Measurements from ENCODE around the gene GFRA4. TPM values are rescaled to one million over a fixed set of nuclear protein-coding genes. Genes with fewer than 3 reads are reported as not detected.
A peak's percentile ranks its signal among the peaks of the same experiment; 100 is the strongest.

The GFRA4 gene
- total RNA-seq, 1 experiment from 2014 or later, result not detected

DNA sequence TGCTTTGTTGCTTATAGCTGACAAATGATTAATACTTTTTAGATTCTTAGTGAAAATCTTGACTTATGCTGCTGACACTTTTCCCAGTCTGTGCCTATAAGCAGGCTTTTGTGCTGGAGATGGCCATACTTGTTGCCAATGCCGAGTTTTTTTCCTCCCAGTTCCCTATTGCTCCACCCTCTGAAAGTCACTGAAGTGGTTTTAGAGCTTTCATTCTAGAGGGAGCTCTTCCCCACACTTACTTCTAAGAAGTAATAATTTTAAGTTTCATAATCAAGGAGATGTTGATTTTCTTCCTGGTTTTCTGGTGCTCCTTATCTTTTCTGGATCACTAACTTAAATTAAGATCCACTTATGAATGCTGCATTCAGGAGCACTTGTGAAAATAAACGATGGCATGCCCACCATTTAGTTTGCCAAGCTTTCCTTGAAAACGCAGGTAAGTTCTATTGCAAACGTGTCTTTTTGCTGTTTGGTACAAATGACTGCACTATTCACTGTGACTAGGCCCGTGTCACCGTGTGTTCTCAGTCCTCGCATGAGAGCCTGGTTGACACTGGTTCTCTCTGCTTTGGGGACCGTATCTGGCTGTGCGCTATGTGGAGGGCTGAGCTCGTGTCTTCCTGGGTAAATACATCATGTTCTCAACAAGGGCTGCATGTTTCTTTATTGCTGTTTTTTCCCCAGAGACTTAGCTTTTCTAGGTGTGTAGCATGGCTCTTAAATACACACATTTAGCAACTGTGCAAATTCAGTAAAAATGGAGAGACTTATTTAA is 50.2 kb downstream of the GFRA4 start:
- CTCF ChIA-PET, result interaction anchor here (1.1 kb wide), 1 partner anchor 50 kb away, joined by 5 read pairs; no protein-coding TSS in a partner anchor
- POLR2A ChIA-PET, result no interaction called here
- Histone ChIP-seq H3K9ac (ENCODE audit: low read length) (no peak overlapping the region), H3K27me3 (ENCODE audit: insufficient read depth, low read length) (no peaks in the 10 kb centered on the region), H3K79me2 (ENCODE audit: insufficient read depth, low read length) (no peaks in the 10 kb centered on the region), H3K9me3 (ENCODE audit: control insufficient read depth in 1 of 2, insufficient read depth in 1 of 2, low read depth in 1 of 2, low read length in 2 of 2) (no peaks in the 10 kb centered on the region), H3K9me2 (ENCODE audit: insufficient read depth) (no peaks in the 10 kb centered on the region), H3K36me3 (ENCODE audit: control insufficient read depth in 1 of 2, insufficient read depth in 2 of 2, low read length in 2 of 2) (no peaks in the 10 kb centered on the region), H3K4me3 (replicated peaks in 1 of 2; ENCODE audit: low read depth in 1 of 2, low read length in 2 of 2) (no peak overlapping the region), H3K4me2 (ENCODE audit: low read length) (no peak overlapping the region), H3K4me1 (ENCODE audit: control insufficient read depth in 1 of 2, insufficient read depth in 2 of 2, low read length in 2 of 2) (peaks cover 0 to 4% of the 10 kb centered on the region in 2 experiments; a peak in 1 of 4 replicates), H4K20me1 (ENCODE audit: insufficient read depth) (no peaks in the 10 kb centered on the region), H3K27ac (ENCODE audit: low read depth, low read length) (no peak overlapping the region), H2AFZ (ENCODE audit: low read depth, low read length, poor library complexity, severe bottlenecking) (no peak overlapping the region)
- intact Hi-C loops (cut with micrococcal nuclease), result no loop called here
- ATAC-seq, result peak; percentile 40; the same call in 1 of the 2 replicates
- BruUV-seq (replicated peaks), result no TSS peak
- no peak for DNase-seq (ENCODE audit: low read depth, low spot score)
- TF ChIP-seq SIN3A (IDR thresholded peaks at IDR 0.05; ENCODE audit: low read depth) (no peak), CTCF (IDR thresholded peaks at IDR 0.05 in 2 of 3, conservative IDR thresholded peaks at IDR 0.05 in 1 of 3; ENCODE audit: borderline replicate concordance in 1 of 3, insufficient read depth in 1 of 3, low read depth in 2 of 3, low read length in 2 of 3) (no peak), CEBPB (IDR thresholded peaks at IDR 0.05; ENCODE audit: low read depth) (no peak), RAD21 (IDR thresholded peaks at IDR 0.05; ENCODE audit: low read depth) (no peak), POLR2A (IDR thresholded peaks at IDR 0.05; ENCODE audit: borderline replicate concordance, extremely low read depth, insufficient read depth, insufficient read length) (no peak), EGR1 (IDR thresholded peaks at IDR 0.05; ENCODE audit: low read depth) (no peak), SP1 (IDR thresholded peaks at IDR 0.05; ENCODE audit: low read depth) (no peak), FOSL1 (IDR thresholded peaks at IDR 0.05; ENCODE audit: low read depth) (no peak), ZFX (IDR thresholded peaks at IDR 0.05) (no peak), TCF7L2 (IDR thresholded peaks at IDR 0.05; ENCODE audit: borderline replicate concordance, extremely low read depth, insufficient read depth, insufficient read length) (no peak)
- TF ChIP-seq, protein P1, sequence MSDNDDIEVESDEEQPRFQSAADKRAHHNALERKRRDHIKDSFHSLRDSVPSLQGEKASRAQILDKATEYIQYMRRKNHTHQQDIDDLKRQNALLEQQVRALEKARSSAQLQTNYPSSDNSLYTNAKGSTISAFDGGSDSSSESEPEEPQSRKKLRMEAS (IDR thresholded peaks at IDR 0.05), result no peak
- RAD21 ChIA-PET (ENCODE audit: low non-redundant PET in 1 of 2, low total read pairs in 2 of 2, uncharacterized antibody in 2 of 2, unreplicated experiment in 2 of 2), result no interaction called here
